Thoracic aorta (tissue), 2 donors: Measurements from ENCODE around the gene PPP1R9A. TPM values are rescaled to one million over a fixed set of nuclear protein-coding genes. Genes with fewer than 3 reads are reported as not detected.

Experiments
- ATAC-seq: fragments of 150-250 bp; one replicate; pipeline ENCODE4 v1.8.0; 2017; ENCODE audit warnings: low read depth; ENCODE audit not compliant: insufficient number of reproducible peaks, low FRiP score
- DNase-seq: peaks from one replicate; pipeline ENCODE4 v3.0.0-alpha.2; 2020; ENCODE audit warnings: low spot score
- H3K27ac ChIP-seq, 2 donors: fragments of 200-600 bp; sonication (generic); 1 replicate in 1 of 2; 2 replicates in 1 of 2; pipeline ENCODE4 v1.5.1; 2016; ENCODE audit warnings: mild to moderate bottlenecking in 2 of 2, moderate library complexity in 2 of 2
- H3K27me3 ChIP-seq: fragments of 200-600 bp; sonication (generic); replicated peaks from 2 replicates; pipeline ENCODE4 v1.6.0; 2016; ENCODE audit warnings: mild to moderate bottlenecking; ENCODE audit not compliant: insufficient read depth
- H3K36me3 ChIP-seq: fragments of 200-600 bp; sonication (generic); one replicate; pipeline ENCODE4 v1.5.1; 2016
- H3K4me1 ChIP-seq, 2 donors: fragments of 200-600 bp; sonication (generic); 1 replicate in 1 of 2; 2 replicates in 1 of 2; pipeline versions ENCODE4 v1.5.1 to v1.6.0; 2016; ENCODE audit warnings: low read depth in 2 of 2, mild to moderate bottlenecking in 1 of 2; ENCODE audit not compliant: control insufficient read depth in 1 of 2
- H3K4me3 ChIP-seq: fragments of 200-600 bp; sonication (generic); 2 replicates; pipeline ENCODE4 v1.5.1; 2016; ENCODE audit warnings: mild to moderate bottlenecking
- H3K9me3 ChIP-seq: fragments of 200-600 bp; sonication (generic); 2 replicates; pipeline ENCODE4 v1.5.1; 2016
- total RNA-seq, 2 donors: library from RNA; depleted of rRNA; stranded (reverse); fragments of >200 nt; gene quantifications; one replicate each; pipeline versions ENCODE4 v1.1.0 to v1.2.3, GENCODE V29; 2016
- TF ChIP-seq, protein P1 (sequence below): fragments of 200-600 bp; sonication (generic); IDR thresholded peaks from one replicate; pipeline ENCODE4 v1.5.1; 2019; ENCODE audit warnings: antibody characterized with exemption

PPP1R9A gene
- total RNA-seq, 2 donors from 2014 or later, result 5.7 to 11.8 TPM

DNA sequence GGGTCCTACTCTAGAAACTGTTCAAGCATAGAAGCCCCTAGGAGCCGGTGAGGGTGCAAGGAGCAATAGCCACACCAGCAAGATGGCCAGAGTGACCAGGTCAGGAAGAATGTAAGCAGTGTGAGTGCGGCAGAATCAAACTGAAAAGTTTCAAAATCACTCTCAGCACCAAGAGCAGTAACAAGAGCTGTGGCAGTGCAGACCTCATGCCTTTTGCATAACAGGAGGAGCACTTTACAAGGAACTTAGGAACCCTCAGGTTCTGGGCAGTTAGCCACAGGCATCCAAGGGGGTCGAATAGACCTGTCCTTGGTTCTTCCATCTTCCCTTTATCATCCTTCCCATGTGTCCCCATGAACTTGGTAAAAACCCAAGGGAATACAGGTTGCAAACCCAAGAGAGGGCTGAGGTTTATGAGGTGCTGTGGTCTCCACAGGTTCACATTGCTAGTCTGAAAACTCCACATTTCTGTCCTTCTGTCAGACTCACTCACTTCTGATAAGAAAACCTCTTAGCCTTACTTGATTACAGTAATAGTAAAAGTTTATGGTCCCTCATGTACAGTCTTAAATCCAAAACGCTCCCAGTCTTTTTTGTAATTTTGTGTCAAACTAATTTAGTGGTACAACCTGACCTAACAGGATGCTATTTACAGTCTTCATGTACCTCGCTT lies 338.6 kb downstream of the PPP1R9A start:
- ATAC-seq, result no peak
- Histone ChIP-seq H3K36me3 (no peaks in the 10 kb centered on the region), H3K9me3 (no peaks in the 10 kb centered on the region), H3K4me1 (no peaks in the 10 kb centered on the region), H3K27ac (no peak overlapping the region), H3K4me3 (no peak overlapping the region), H3K27me3 (no peaks in the 10 kb centered on the region)
- no peak for DNase-seq
- TF ChIP-seq, protein P1, sequence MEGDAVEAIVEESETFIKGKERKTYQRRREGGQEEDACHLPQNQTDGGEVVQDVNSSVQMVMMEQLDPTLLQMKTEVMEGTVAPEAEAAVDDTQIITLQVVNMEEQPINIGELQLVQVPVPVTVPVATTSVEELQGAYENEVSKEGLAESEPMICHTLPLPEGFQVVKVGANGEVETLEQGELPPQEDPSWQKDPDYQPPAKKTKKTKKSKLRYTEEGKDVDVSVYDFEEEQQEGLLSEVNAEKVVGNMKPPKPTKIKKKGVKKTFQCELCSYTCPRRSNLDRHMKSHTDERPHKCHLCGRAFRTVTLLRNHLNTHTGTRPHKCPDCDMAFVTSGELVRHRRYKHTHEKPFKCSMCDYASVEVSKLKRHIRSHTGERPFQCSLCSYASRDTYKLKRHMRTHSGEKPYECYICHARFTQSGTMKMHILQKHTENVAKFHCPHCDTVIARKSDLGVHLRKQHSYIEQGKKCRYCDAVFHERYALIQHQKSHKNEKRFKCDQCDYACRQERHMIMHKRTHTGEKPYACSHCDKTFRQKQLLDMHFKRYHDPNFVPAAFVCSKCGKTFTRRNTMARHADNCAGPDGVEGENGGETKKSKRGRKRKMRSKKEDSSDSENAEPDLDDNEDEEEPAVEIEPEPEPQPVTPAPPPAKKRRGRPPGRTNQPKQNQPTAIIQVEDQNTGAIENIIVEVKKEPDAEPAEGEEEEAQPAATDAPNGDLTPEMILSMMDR, result no peak

DNA sequence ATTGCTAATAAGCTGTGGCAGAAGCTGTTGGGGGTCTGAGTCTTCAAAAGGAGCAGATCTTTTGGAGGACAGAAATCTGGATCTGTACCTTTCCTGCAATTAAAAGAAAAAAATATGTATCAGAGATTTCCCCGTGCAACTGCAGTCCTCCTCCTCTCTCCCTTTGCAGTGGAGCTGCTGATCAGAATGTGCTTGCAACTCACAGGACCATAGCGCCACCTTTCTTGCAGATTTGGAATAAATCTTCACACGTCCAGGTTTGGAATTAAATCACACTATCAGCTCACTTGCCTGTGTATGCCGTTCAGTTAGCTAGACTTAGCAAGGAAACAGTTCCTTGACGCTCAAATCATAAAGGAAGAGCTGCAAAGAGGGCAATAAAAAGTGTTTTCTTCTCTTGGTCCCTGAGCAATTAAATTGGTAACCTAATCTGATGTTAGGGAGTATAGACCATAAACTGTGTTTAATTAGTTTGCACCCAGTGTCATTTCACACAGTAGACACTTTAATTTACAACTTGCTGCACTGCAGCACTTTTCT lies 339.5 kb downstream of the PPP1R9A start:
- H3K27me3 ChIP-seq, result no peaks in the 10 kb centered on the region
- H3K4me1 ChIP-seq, result no peaks in the 10 kb centered on the region
- TF ChIP-seq, protein P1, result peak; percentile 62

GRCh38 chr7:95250571-95250970 lies 343.2 kb downstream of the PPP1R9A start:
- Histone ChIP-seq H3K4me3 (no peak overlapping the region), H3K36me3 (no peaks in the 10 kb centered on the region), H3K9me3 (no peaks in the 10 kb centered on the region), H3K27me3 (no peaks in the 10 kb centered on the region), H3K4me1 (no peaks in the 10 kb centered on the region), H3K27ac (no peak overlapping the region)
- TF ChIP-seq, protein P1, result no peak
- DNase-seq (no peak), ATAC-seq (no peak)

More for the DNA sequence above, 339.5 kb downstream of the PPP1R9A start:
- ATAC-seq (no peak), DNase-seq (no peak)
- Histone ChIP-seq H3K4me3 (peak overlapping the region; percentile 29), H3K27ac (no peak overlapping the region), H3K36me3 (no peaks in the 10 kb centered on the region), H3K9me3 (no peaks in the 10 kb centered on the region)

DNA sequence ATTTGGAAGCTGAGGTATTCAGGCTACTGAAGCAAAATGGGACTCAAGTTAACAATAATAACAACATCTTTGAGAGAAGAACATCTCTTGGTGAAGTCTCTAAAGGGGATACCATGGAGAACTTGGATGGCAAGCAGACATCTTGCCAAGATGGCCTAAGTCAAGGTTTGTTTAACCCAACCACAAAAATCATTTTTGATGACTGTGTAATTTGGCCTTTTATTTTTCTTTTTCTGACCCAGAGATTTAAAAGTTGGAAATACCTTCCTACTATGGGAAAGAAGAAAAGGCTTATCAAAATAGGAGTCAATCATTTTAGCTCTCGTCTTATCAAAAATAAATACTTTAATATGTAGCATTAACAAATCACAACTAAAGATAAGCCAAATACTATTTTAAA lies 344.6 kb downstream of the PPP1R9A start:
- Histone ChIP-seq H3K4me1 (no peaks in the 10 kb centered on the region), H3K4me3 (no peak overlapping the region), H3K36me3 (no peaks in the 10 kb centered on the region), H3K27ac (no peak overlapping the region), H3K27me3 (no peaks in the 10 kb centered on the region), H3K9me3 (no peaks in the 10 kb centered on the region)
- ATAC-seq (no peak), DNase-seq (no peak)
- TF ChIP-seq, protein P1, result no peak

DNA sequence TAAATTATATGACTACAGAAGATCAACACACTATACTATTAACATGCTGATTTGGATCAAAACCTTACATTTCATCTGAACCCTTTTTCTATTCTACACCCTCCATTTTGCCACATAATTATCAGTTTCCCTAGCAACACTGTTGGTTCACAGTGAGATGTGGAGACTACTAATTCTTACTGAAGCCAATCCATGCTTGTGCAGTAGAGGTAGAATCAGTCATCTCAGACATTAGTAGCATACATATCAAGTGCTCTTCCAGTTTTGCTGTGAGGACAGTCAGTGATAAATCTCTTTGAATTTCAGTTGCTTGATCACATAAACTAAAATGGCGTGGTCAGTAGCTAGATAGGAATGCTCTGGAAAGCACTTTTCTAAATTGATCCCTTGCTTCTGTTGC lies 346.6 kb downstream of the PPP1R9A start:
- H3K36me3 ChIP-seq, result no peaks in the 10 kb centered on the region
- no peaks in the 10 kb centered on the region for H3K9me3 ChIP-seq
- no peak for DNase-seq
- no peak overlapping the region for H3K4me3 ChIP-seq
- no peaks in the 10 kb centered on the region for H3K27me3 ChIP-seq
- TF ChIP-seq, protein P1, result no peak
- no peak overlapping the region for H3K27ac ChIP-seq
- no peaks in the 10 kb centered on the region for H3K4me1 ChIP-seq
- ATAC-seq, result no peak
